SK-N-SH treated with all-trans-retinoic acid at 6 μM for 48 hours (cell line): ENCODE data around the gene ZNF57.

Experiments used
- ATAC-seq: fragments of 200-7000 bp; cut with Tn5 transposase; 3 replicates; pipeline ENCODE4 v1.9.1; 2020; ENCODE audit warnings: mild to moderate bottlenecking, moderate library complexity
- ARNTL ChIP-seq: fragments of 450-650 bp; formaldehyde crosslinking; IDR thresholded peaks from 2 replicates; pipeline ENCODE4 v1.5.0; 2020; ENCODE audit warnings: low read depth, mild to moderate bottlenecking, moderate library complexity, borderline replicate concordance
- BACH2 ChIP-seq: fragments of 250-450 bp; sonication (Bioruptor Pico); IDR thresholded peaks from 2 replicates; pipeline ENCODE4 v1.9.0; 2021; ENCODE audit warnings: mild to moderate bottlenecking, borderline replicate concordance
- CSDC2 ChIP-seq: fragments of 250-450 bp; sonication (Bioruptor Pico); IDR thresholded peaks from 2 replicates; pipeline ENCODE4 v1.5.0; 2020; ENCODE audit warnings: mild to moderate bottlenecking, moderate library complexity
- CSRNP3 ChIP-seq: fragments of 250-450 bp; sonication (Bioruptor Pico); IDR thresholded peaks from 2 replicates; pipeline ENCODE4 v1.5.1; 2021; ENCODE audit warnings: mild to moderate bottlenecking, moderate library complexity
- ESRRG ChIP-seq: fragments of 250-450 bp; sonication (Bioruptor Pico); IDR thresholded peaks from 2 replicates; pipeline ENCODE4 v1.6.1; 2021; ENCODE audit warnings: mild to moderate bottlenecking
- GLIS3 ChIP-seq: fragments of 250-450 bp; sonication (Bioruptor Pico); IDR thresholded peaks from 2 replicates; pipeline ENCODE4 v1.5.0; 2020; ENCODE audit warnings: mild to moderate bottlenecking, moderate library complexity
- ISL1 ChIP-seq: fragments of 250-450 bp; sonication (Bioruptor Pico); IDR thresholded peaks from 2 replicates; pipeline ENCODE4 v2.1.2; 2022; ENCODE audit warnings: mild to moderate bottlenecking, moderate library complexity
- OSR1 ChIP-seq: fragments of 250-450 bp; sonication (Bioruptor Pico); IDR thresholded peaks from 2 replicates; pipeline ENCODE4 v1.8.0; 2022; ENCODE audit warnings: moderate library complexity, mild to moderate bottlenecking, inconsistent platforms
- PATZ1 ChIP-seq: fragments of 250-450 bp; sonication (Bioruptor Pico); IDR thresholded peaks from 2 replicates; pipeline ENCODE4 v1.8.0; 2020; ENCODE audit warnings: mild to moderate bottlenecking, moderate library complexity, borderline replicate concordance
- RARB ChIP-seq: fragments of 250-450 bp; sonication (Bioruptor Pico); IDR thresholded peaks from 2 replicates; pipeline ENCODE4 v1.8.0; 2021; ENCODE audit warnings: mild to moderate bottlenecking, moderate library complexity
- SNAI2 ChIP-seq: fragments of 250-450 bp; sonication (Bioruptor Pico); IDR thresholded peaks from 2 replicates; pipeline ENCODE4 v1.5.0; 2020; ENCODE audit warnings: mild to moderate bottlenecking, moderate library complexity
- TCF4 ChIP-seq: fragments of 250-450 bp; sonication (Bioruptor Pico); IDR thresholded peaks from 2 replicates; pipeline ENCODE4 v1.8.0; 2021; ENCODE audit warnings: mild to moderate bottlenecking, moderate library complexity, borderline replicate concordance
- TOX ChIP-seq: fragments of 250-450 bp; sonication (Bioruptor Pico); IDR thresholded peaks from 2 replicates; pipeline ENCODE4 v1.8.0; 2021; ENCODE audit warnings: mild to moderate bottlenecking, moderate library complexity, borderline replicate concordance
- ZC3H10 ChIP-seq: fragments of 250-450 bp; sonication (Bioruptor Pico); IDR thresholded peaks from 2 replicates; pipeline ENCODE4 v1.5.1; 2021; ENCODE audit warnings: mild to moderate bottlenecking, moderate library complexity
- ZFP3 ChIP-seq: fragments of 250-450 bp; sonication (Bioruptor Pico); IDR thresholded peaks from 2 replicates; pipeline ENCODE4 v1.5.0; 2020; ENCODE audit warnings: mild to moderate bottlenecking, moderate library complexity
- ZFP30 ChIP-seq: fragments of 450-650 bp; formaldehyde crosslinking; IDR thresholded peaks from 2 replicates; pipeline ENCODE4 v1.5.0; 2022; ENCODE audit warnings: mild to moderate bottlenecking, moderate library complexity
- ZNF565 ChIP-seq: fragments of 450-650 bp; formaldehyde crosslinking; conservative IDR thresholded peaks from 2 replicates; pipeline ENCODE4 v1.5.0; 2020; ENCODE audit warnings: low read depth, mild to moderate bottlenecking, moderate library complexity
- ZNF70 ChIP-seq: fragments of 450-650 bp; formaldehyde crosslinking; IDR thresholded peaks from 2 replicates; pipeline ENCODE4 v1.5.0; 2020; ENCODE audit warnings: mild to moderate bottlenecking, moderate library complexity
- TF ChIP-seq, protein P1 (sequence below): fragments of 250-450 bp; sonication (Bioruptor Pico); IDR thresholded peaks from 2 replicates; pipeline ENCODE4 v1.5.1; 2020; ENCODE audit warnings: low read depth, mild to moderate bottlenecking, moderate library complexity
- TF ChIP-seq, protein P2 (sequence below): fragments of 250-450 bp; sonication (Bioruptor Pico); IDR thresholded peaks from 2 replicates; pipeline ENCODE4 v1.5.0; 2020; ENCODE audit warnings: mild to moderate bottlenecking, moderate library complexity

The ZNF57 gene

GRCh38 chr19:2883686-2884439 lies 16.9 kb upstream of the ZNF57 start:
- ATAC-seq = no peak

GRCh38 chr19:2885736-2886135 lies 15.0 kb upstream of the ZNF57 start:
- ATAC-seq = no peak
- no peak for TF ChIP-seq TOX (CRISPR knock-in tag)
- no peak for TF ChIP-seq RARB (CRISPR knock-in tag)
- TF ChIP-seq SNAI2 = no peak
- TF ChIP-seq CSRNP3 (CRISPR knock-in tag) = no peak
- TF ChIP-seq ZNF70 (CRISPR knock-in tag) = no peak
- TF ChIP-seq ZNF565 (CRISPR knock-in tag) = no peak
- no peak for TF ChIP-seq PATZ1
- TF ChIP-seq, protein P1, sequence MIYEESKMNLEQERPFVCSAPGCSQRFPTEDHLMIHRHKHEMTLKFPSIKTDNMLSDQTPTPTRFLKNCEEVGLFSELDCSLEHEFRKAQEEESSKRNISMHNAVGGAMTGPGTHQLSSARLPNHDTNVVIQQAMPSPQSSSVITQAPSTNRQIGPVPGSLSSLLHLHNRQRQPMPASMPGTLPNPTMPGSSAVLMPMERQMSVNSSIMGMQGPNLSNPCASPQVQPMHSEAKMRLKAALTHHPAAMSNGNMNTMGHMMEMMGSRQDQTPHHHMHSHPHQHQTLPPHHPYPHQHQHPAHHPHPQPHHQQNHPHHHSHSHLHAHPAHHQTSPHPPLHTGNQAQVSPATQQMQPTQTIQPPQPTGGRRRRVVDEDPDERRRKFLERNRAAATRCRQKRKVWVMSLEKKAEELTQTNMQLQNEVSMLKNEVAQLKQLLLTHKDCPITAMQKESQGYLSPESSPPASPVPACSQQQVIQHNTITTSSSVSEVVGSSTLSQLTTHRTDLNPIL (CRISPR knock-in tag) = no peak
- TF ChIP-seq ZFP30 (CRISPR knock-in tag) = no peak
- TF ChIP-seq OSR1 (CRISPR knock-in tag) = no peak
- no peak for TF ChIP-seq TCF4 (CRISPR knock-in tag)
- no peak for TF ChIP-seq ZFP3
- no peak for TF ChIP-seq GLIS3 (CRISPR knock-in tag)
- TF ChIP-seq CSDC2 (CRISPR knock-in tag) = no peak
- TF ChIP-seq ZC3H10 = no peak
- no peak for TF ChIP-seq BACH2 (CRISPR knock-in tag)

More at GRCh38 chr19:2883686-2884439, 16.9 kb upstream of the ZNF57 start:
- TF ChIP-seq TCF4 (CRISPR knock-in tag) (no peak), ZNF70 (CRISPR knock-in tag) (no peak), GLIS3 (CRISPR knock-in tag) (no peak), BACH2 (CRISPR knock-in tag) (no peak), PATZ1 (no peak), CSDC2 (CRISPR knock-in tag) (no peak), OSR1 (CRISPR knock-in tag) (no peak), ESRRG (CRISPR knock-in tag) (no peak)
- TF ChIP-seq, protein P2, sequence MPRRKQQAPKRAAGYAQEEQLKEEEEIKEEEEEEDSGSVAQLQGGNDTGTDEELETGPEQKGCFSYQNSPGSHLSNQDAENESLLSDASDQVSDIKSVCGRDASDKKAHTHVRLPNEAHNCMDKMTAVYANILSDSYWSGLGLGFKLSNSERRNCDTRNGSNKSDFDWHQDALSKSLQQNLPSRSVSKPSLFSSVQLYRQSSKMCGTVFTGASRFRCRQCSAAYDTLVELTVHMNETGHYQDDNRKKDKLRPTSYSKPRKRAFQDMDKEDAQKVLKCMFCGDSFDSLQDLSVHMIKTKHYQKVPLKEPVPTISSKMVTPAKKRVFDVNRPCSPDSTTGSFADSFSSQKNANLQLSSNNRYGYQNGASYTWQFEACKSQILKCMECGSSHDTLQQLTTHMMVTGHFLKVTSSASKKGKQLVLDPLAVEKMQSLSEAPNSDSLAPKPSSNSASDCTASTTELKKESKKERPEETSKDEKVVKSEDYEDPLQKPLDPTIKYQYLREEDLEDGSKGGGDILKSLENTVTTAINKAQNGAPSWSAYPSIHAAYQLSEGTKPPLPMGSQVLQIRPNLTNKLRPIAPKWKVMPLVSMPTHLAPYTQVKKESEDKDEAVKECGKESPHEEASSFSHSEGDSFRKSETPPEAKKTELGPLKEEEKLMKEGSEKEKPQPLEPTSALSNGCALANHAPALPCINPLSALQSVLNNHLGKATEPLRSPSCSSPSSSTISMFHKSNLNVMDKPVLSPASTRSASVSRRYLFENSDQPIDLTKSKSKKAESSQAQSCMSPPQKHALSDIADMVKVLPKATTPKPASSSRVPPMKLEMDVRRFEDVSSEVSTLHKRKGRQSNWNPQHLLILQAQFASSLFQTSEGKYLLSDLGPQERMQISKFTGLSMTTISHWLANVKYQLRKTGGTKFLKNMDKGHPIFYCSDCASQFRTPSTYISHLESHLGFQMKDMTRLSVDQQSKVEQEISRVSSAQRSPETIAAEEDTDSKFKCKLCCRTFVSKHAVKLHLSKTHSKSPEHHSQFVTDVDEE = no peak
- TF ChIP-seq, all 23 proteins: peak for 0

GRCh38 chr19:2887391-2887914 lies 13.3 kb upstream of the ZNF57 start:
- ATAC-seq = peak; percentile 89
- TF ChIP-seq RARB (CRISPR knock-in tag) = no peak
- TF ChIP-seq ZNF70 (CRISPR knock-in tag) = no peak
- no peak for TF ChIP-seq ESRRG (CRISPR knock-in tag)
- no peak for TF ChIP-seq CSDC2 (CRISPR knock-in tag)
- no peak for TF ChIP-seq ZNF565 (CRISPR knock-in tag)
- no peak for TF ChIP-seq CSRNP3 (CRISPR knock-in tag)
- no peak for TF ChIP-seq SNAI2
- no peak for TF ChIP-seq ISL1 (CRISPR knock-in tag)
- no peak for TF ChIP-seq TCF4 (CRISPR knock-in tag)
- TF ChIP-seq TOX (CRISPR knock-in tag) = no peak
- TF ChIP-seq ARNTL = no peak
- no peak for TF ChIP-seq PATZ1
- TF ChIP-seq OSR1 (CRISPR knock-in tag) = no peak
- no peak for TF ChIP-seq BACH2 (CRISPR knock-in tag)
- TF ChIP-seq ZC3H10 = no peak
